ENCODE data around the gene RNLS.

The RNLS gene

DNA sequence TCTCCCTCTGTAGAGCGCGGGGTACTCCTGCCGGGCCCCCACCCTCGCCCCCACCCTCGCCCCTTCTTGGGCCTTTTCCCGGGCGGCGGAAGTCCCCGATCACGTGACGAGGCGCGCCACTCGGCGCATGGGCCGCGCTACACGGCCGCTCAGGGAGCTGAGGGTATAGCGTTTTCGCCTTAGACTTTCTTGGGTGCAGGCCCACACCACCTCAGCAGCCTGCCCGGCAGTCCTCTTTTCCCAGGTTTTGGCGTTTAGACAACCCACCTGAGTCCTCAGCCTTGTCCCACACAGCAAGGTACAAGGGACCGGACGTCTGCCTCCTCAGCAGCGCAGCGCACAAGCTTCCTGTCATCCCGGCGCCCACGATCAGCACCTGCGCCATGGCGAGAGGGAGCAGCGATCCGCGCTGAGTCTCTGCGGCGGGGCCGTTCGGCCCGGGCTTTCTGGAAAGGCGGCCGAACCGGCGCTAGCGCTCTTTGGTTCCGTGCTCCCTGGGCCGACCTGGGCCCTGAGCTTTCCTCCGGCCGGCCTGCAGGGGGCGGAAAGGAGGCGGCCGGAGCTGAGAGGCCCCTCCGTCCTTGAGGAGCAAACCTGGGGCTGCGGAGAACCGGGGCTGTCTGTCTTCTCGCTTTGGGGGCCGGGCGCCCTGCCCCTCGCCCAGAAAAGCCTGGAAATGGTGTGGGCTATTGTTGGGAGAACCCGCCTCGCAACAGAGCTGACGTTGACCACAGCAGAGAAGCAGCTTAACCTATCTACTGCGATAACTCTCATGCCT, at the start of gene RNLS:
Gene RNLS, minus strand, starts transcription at position 513 of the 778 bp plus-strand sequence.
- DNase-seq = peak; percentile 28 to 80 (median 58)

DNA sequence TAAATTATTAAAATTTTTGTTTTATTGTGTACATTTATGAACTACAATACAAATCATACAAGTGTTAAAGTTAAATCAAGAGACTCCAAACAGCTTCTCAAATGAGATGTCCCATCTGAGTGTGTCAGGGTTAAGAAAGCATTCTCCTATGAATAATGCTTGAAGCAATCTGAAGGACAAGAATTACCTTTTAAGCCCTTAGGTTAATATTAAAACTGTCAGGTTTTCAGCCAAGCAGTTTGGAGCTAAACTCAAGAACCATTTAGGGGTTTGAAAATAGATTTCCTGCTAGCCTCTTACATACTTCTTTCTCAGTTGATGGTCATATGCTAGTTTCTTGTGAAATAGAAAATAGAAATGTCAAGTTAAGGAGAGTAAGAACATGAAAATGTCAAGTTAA, 41.7 kb upstream of the RNLS start:
- DNase-seq = no peak

DNA sequence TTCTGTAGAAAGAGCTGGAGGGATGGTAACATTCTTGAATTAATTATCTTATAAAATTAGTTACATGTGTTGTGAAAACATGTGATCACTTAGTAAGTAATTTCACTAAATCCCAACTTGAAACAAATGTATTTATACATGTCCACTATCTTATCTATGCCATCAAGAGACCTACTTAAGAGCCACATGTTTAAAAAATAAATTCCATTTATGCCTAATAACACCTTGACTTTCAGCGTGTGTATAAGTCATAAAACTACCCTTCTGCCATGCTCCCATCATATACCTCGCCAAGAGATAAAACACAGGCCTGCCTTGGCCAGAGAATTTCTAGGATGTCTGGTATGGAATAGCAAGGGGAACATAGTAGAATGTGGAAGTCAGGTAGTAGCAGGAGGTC, 40.7 kb upstream of the RNLS start:
- no peak for DNase-seq

DNA sequence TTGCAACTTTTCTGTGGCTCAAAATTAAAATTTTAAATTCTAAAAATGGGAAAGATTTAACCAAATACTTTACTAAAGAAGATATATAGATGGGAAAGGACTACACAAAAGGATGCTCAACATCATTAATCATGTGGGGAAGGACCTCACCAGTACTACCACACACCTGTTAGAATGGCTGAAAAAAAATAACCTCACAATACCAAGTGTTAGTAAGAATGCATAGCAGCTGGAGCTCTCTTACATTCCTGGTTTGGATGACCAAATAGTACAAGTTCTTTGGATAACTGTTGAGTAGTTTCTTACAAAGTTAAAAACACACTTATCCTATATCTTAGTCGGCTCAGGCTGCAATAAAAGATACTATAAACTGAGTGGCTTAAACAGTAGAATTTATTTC, 37.3 kb upstream of the RNLS start:
- DNase-seq = no peak

DNA sequence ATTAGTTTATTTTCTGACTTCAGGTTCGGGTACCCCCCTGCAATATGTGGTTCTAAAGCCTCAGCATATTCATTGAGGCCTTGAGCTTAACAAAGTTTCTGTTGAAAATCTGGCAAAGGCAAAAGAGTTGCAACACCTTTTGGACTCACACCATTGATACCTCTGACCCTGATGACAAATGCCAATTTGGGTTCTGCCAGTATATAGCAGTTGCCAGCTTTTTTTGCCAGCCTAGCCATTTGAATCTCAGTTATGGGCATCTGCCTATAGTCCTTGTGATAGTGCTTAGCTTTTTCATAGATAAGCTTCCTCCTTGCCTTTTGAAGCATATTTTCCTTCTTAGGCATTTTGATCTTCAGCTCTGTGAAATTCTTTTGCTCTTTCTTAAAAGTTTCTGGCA, 35.4 kb upstream of the RNLS start:
- DNase-seq = no peak

DNA sequence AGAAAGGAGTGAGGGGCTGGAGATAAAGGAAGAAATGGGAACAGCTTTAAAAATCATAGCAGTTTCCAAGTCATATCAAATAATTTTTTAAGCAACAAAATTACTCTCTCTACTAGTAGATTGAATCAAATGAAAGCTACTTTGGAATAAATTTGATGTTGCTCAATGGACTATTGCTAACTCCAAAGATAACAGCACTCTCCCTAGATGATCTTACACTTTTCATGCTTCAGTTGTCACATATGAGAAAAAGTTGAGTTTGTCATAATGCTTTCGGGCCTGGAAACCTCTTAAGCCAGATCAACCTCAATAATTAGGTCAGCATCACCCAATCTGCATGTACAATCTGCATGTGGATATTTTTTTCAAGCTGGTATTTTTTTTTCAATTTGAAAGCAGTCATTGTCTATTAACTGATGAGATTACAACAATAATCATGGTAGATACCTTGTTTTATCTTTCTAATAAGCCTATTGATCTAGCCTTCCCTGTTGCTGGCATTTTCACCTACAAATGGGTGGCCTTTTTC, 34.7 kb upstream of the RNLS start:
- DNase-seq = no peak

DNA sequence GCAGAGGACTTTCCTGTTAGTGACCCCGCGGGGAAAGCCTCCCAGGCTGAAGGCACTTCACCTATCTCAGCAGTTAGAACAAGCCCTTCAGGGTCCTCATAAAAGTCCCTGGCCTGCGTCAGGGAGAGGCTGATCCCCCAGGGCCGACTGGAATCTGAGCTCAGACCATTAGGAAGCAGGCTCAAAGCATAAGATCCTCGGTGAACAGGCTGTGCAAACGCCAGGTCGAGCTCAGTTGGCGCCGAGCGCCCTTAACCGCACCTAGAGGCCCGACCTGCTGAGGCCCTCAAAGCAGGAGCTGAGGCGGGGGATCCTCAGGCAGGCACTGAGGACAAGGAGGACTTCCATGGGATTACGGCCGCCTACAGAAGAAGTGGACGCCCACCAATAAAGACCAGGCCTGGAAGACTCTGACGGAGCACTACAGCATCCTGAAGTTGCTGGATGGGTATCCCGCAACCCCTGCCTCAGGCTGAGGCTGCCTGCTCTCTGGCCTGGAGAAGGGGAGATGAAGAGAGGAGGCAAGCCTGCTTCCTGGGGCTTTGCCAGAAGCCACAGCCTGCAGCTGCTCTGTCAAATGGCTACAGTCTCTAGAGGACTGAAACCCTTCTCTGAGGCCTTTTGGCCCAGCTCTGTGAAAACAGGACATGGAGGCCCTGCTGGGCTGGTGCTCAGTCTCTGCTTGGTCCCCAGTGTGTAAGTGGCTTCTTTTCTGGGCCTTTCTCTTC, 33.3 kb upstream of the RNLS start:
- DNase-seq = no peak

DNA sequence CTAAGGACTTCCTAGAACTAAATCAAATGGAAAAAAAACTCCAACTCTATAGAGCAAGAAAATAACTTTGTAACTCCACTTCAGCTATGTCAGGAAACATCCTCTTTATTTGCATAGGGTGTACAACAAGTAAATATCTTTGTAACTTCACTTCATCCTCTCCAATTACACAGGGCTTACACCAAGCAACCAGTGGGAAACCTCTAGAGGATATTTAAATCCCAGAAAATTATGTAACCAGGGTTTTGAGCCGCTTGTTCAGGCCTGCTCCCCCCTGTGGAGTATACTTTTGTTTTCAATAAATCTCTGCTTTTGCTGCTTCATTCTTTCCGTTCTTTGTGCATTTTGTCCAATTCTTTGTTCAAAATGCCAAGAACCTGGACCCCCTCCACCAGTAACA, 25.7 kb upstream of the RNLS start:
- no peak for DNase-seq

DNA sequence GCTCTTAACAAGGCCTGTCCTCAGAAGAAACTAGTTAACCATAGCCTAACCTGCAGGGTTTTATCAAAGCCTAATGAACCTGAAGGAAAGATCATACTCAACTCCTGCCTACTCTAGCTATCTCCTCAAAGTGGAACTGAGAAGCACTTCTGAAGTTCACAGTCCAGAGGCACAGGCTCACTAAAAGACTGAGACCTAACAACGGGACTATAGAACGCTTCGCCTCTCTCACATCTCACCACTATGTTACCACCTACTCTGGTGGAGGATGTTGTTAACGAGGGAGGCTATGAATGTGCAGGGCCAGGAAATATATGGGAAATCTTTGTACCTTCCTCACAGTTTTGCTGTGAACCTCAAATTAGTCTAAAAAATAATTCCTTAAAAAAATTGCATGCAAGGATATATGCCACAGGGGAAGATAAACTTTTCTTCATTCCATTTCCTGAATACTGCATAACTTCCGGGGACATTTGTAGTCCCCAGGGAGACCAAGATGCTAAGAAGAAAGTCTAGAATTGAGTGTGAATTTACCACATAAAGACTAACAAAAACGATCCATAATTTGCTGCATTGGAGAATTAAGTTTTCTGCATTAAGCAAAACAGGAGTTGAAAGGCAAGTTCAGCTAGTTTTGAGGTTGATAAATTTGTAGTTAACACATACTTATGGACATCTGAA, 25.1 kb upstream of the RNLS start:
- no peak for DNase-seq

DNA sequence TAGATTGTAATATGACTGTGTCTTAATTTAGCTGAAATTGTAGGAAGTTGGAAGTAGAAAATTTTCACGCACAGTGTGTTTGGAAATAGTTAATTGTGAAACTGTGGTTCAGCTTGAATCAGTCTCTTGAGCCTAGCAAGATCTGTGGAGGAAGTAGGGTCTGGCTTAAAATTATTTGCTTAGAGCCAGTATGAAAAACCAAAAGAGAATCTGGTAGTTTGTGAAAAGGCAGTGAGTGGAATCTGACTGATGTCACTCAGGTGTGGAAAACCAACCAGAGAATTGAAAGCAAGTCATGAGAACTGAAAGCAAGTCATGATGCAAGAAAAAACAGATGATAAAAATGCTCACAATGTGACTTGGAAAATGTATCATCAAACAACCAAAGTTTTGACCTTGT, 14.9 kb upstream of the RNLS start:
- DNase-seq = no peak

DNA sequence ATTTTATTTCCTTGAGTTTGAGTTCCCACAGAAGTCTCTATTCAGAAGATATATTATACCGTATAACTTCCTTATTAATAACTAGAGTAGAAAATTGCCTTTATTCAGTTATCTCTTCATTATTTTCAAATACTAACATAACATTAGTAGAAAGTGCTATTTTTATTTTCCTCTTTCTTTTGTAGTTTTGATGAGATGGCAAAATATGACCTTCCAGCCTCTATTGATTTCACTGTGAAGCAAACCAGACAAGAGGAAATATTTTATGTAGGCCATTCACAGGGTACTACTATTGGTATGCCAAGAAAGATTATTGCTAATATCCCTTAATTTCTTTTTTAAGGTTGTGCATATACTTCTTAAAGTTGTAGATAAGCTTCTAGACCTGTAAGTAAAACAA, 11.4 kb upstream of the RNLS start:
- DNase-seq = no peak

DNA sequence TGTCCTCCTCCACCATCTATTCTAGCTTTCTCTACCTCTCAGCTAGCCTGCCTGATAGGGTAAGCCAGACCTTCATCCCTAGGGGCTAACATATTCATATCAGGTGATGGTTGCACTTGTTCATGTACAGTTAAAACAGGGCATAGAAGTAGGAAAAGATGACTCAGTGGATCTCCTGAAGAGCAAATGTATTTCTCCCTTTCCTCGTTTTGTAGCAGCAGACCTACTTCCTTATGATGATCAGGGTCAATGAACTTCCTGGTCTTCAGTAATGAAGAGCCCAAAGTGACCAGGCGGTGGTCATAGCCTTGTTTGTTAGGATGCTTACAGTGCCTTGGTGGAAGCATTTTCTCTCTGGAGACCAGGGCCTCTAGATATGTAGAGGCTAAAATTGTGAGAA, 9.8 kb upstream of the RNLS start:
- DNase-seq = no peak

DNA sequence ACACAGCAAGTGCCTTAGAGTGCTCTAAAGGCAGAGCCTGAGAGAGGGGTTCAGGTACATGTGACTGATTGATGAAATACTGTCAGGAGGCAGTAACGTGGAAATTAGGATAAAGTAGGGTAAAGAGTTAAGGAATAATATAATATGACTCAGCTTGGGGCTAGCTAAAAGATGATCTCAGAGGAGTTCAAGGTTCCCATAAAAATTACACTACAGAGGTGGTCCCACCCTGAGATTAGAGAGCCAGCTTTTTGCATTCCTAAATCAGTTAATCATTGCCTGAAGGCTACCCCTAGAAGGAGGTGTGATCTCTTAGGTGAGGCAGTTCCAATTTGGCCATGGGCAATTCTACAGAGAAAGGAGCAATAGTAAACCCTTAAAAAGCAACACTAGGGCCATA, 9.3 kb upstream of the RNLS start:
- no peak for DNase-seq

DNA sequence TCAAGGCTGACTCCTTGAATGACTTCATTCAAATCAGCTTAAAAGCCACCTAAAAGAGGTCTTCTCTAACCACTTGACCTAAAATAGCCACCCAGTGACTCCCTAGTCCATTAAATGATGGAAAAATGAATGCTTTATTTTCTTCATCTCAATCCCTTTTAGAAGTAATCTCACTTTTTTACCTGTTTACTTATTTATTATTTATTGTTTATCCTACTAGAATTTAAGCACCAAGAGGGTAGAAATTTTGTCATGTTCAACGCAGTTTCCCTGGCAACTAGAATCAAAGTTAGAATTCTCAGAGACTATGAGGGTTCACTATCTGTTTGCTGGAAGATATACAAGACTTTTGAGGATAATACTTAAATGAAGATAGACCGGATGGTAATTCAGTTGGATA, 3.3 kb upstream of the RNLS start, which contains the start of gene LIPJ:
Gene LIPJ, plus strand, starts transcription at position 301 of the 400 bp plus-strand sequence. CDS start 3,926 bp downstream, outside the sequence.
- DNase-seq = no peak

DNA sequence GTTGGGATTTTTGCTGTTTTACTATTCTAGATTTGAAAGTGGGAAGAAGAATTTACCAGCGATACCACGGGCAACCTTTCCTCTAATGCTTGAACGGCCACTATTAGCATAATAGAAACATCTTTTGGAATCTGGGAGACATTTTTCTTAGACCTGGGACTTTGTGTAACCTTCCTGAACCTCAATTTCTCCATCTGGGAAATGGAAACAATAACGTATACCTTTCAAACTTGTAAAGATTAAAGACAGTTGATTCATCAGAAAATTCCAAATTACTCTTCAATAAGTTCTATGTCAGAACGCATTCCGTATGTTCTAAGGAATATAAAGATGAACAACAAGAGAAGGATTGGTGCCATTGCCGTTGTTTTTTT, 453 bp upstream of the RNLS start:
- DNase-seq = no peak

DNA sequence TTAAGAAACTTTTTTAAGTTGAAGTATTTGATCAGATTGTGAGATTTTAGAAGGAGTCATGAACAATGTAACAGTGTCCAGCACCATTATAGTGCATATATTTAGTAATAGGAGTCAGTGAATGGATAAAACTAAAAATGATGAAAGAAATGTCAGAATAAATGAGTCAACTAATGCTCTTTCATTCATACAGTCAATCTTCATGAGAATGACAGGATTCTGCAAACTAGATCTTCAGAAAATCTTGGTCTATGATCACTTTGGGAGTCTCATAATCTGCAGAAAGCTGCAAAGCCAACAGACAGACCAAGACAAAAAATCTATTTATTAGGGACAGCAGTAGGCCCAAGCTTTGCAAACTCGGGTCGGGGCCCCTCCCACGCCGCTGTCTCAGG, 710 bp downstream of the RNLS start:
- DNase-seq = peak in 1 of 6 experiments; percentile 18

DNA sequence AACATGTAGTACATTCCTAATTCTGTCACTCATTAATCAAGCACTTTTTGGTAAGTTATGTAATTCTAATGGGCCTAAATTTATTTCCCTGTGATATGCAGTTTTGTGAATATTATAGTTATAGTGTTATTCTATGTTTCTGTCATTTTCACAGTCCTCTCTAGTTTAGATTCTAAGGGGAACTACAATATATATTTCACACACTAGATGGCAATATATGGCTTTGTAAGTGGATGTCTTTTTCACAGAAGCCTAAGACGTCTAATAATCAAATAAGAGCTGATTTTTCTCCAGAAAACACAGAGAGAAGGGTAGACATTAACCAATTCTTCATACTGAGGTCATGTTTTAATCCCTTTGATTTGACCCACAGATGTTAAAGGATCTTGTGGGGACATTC, 18.0 kb downstream of the RNLS start:
- peak in 2 of 6 experiments; percentile 1 to 3 for DNase-seq

DNA sequence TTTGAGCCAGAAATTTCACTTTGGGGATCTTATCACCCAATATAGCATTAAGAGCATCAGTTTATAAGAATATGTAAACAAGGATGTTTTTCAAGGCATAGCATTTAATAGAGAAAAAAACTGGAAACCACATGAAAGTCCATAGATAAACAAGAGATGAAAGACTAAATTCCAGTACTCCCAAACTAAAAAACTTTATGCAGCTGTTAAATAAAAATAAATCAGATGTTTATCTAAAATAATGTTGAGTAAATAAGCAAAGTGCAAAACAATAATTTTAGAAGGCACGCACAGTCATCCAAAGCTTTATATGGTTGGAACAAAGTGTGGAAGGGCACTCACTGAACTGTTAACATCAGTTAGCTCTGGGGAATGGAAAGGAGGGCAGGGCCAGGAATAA, 21.0 kb downstream of the RNLS start:
- no peak for DNase-seq

DNA sequence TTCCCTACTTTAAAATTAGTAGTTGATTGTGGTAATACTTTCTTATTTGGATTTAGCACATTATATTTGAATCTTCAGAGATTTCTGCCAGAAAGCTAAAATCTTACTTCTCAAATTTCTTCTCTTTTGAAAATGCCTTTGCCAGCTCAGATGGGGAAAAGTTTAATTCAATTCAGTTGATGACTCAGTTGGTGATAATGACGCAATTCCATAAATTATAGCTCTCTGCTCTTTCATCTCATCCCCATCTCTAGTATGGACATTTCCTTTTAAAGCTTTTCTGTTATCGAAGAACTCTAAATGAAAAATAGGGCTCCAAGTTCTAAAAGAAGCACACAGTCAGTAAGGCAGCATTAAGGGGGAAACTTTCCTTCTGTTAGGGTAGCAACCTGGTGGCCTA, 25.5 kb downstream of the RNLS start:
- no peak for DNase-seq

DNA sequence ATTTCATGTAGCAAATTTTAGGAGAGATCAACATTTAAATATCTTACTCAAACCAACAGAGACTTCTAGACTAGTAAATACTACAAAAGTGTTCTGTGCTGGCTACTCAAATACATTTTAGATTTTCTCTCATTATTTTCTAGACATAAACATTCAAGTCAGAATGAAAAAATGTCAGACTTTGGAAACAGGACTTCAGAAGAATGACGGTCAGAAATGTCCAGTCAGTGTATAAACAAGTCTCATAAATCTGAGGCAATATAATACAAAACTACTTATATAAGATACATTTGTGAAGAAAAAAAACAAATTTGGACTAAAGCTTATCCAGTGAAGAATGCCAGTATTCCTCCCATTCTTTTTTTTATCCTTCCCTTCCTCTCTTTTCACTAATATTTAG, 25.9 kb downstream of the RNLS start:
- DNase-seq = no peak

DNA sequence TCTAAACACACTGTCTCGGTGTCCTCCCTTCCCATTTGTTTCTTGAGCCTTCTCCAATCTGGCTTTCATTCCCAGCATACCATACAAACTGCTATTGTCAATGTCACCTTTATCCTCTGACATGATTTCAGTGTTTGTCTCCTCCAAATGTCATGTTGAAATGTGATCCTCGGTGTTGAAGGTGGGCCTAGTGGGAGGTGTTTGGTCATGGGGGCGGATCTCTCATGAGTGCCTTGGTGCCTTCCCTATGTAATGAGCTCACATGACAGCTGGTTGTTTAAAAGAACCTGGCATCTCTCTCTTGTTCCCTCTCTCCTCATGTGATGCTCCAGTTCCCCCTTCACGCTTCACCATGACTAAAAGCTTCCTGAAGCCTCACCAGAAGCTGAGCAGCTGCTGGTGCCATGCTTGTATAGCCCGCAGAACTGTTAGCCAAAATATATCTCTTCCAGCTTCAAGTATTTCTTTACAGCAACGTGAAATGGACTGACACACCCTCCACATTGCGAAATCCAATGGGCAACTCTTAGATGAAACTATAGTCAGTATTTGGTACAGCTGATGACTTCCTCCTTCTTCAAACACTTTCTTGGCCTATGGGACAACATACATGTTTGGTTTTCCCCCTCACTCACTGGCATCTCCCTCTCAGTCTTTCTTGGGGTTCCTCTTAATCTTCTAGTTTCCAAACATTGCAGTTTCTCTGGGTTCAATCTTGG, 27.8 kb downstream of the RNLS start:
- DNase-seq = no peak

DNA sequence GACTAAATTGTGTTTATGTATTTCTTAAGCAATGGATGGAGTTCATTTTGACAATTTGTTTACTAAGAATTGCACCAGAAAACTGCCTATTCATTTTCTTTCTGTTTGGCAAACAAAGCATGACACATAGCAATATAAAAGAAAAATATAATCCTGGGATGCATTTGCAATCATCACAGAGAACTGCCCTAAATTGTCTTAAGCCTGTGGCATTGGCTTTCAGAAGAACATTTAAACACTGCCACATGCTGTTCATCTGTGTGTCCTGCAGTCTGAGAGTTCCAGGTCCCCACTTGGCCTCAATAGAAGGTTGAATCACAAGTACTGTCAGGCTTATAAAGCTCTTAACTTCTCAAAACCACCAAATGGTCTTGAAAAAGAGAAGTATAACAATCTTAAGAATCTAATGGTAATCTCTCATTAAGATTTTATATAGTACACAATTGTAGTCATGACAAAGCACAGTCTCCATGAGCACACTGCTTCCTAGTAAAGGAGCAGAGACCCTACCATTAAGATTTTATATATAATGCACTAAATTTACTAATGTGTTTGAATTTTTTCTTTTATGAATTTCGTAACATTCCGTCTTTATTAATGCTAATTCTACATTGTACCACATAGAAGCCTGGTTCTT, 29.9 kb downstream of the RNLS start:
- DNase-seq = peak in 5 of 6 experiments; percentile 2 to 54 (median 14)

Data from stimulated activated naive CD4-positive, alpha-beta T cell (primary cell).